Left ventricle myocardium inferior (tissue), 1 donor: ENCODE measurements around the gene ST6GALNAC2. TPM values are rescaled to one million over a fixed set of nuclear protein-coding genes. Genes with fewer than 3 reads are reported as not detected.

Source experiments
- DNase-seq: peaks from one replicate; pipeline ENCODE4 v3.0.0-alpha.2; 2020
- H3K27ac ChIP-seq: fragments of 200-600 bp; replicated peaks from 2 replicates; pipeline ENCODE4 v1.8.0; 2021
- H3K27me3 ChIP-seq: fragments of 200-600 bp; 2 replicates; pipeline ENCODE4 v1.8.0; 2021; ENCODE audit warnings: low read depth
- H3K36me3 ChIP-seq: fragments of 200-600 bp; 2 replicates; pipeline ENCODE4 v1.8.0; 2021
- H3K4me1 ChIP-seq: fragments of 200-600 bp; 2 replicates; pipeline ENCODE4 v1.8.0; 2021
- H3K4me3 ChIP-seq: fragments of 200-600 bp; 2 replicates; pipeline ENCODE4 v1.8.0; 2021; ENCODE audit warnings: mild to moderate bottlenecking, moderate library complexity
- H3K9me3 ChIP-seq: fragments of 200-600 bp; replicated peaks from 2 replicates; pipeline ENCODE4 v1.8.0; 2021
- CTCF ChIP-seq: fragments of 200-600 bp; IDR thresholded peaks from 2 replicates; pipeline ENCODE4 v1.8.0; 2021; ENCODE audit warnings: antibody characterized with exemption, mild to moderate bottlenecking, borderline replicate concordance
- intact Hi-C: fragments of 100-400 bp; cut with micrococcal nuclease; formaldehyde crosslinking; loops from one replicate; pipeline ENCODE4 v1.11.0; 2022
- total RNA-seq: library from RNA; stranded (reverse); fragmentation: NEBNext Ultra II Directional; extraction: Animal tissue kit (Norgen Biotek cat#: 25700); gene quantifications from one replicate; pipeline ENCODE4 v1.2.1, GENCODE V29; 2021
- donor health status: DM: no; HTN: yes; CAD: no; lungs with severe emphysema.

ST6GALNAC2 gene
- total RNA-seq, 1 donor from 2014 or later, result 4.3 TPM

GRCh38 chr17:76548378-76549214 lies 37.1 kb downstream of the ST6GALNAC2 start:
- TF ChIP-seq CTCF, result no peak
- Histone ChIP-seq H3K27me3 (no peaks in the 10 kb centered on the region), H3K36me3 (no peaks in the 10 kb centered on the region), H3K9me3 (no peaks in the 10 kb centered on the region), H3K27ac (no peak overlapping the region), H3K4me1 (peaks cover 62% of the 10 kb centered on the region), H3K4me3 (no peak overlapping the region)
- intact Hi-C loops, result no loop called here
- no peak for DNase-seq

GRCh38 chr17:76547642-76548202 lies 37.9 kb downstream of the ST6GALNAC2 start:
- DNase-seq, result no peak
- intact Hi-C loops, result loop anchor here (2.0 kb wide), 1 partner anchor 23 kb away; no protein-coding TSS in a partner anchor
- Histone ChIP-seq H3K9me3 (no peaks in the 10 kb centered on the region), H3K36me3 (no peaks in the 10 kb centered on the region), H3K4me1 (peaks cover 63% of the 10 kb centered on the region), H3K27me3 (no peaks in the 10 kb centered on the region), H3K27ac (no peak overlapping the region), H3K4me3 (no peak overlapping the region)
- TF ChIP-seq CTCF, result no peak

GRCh38 chr17:76547183-76547641 lies 38.4 kb downstream of the ST6GALNAC2 start:
- Histone ChIP-seq H3K27ac (peak overlapping the region; percentile 94), H3K4me1 (peaks cover 68% of the 10 kb centered on the region), H3K27me3 (no peaks in the 10 kb centered on the region), H3K4me3 (no peak overlapping the region), H3K9me3 (no peaks in the 10 kb centered on the region), H3K36me3 (no peaks in the 10 kb centered on the region)
- peak; percentile 81 for TF ChIP-seq CTCF
- intact Hi-C loops, result loop anchor here (2.0 kb wide), 1 partner anchor 22 kb away; no protein-coding TSS in a partner anchor
- peak; percentile 47 for DNase-seq

GRCh38 chr17:76546556-76547182 lies 39.0 kb downstream of the ST6GALNAC2 start:
- H3K4me1 ChIP-seq, result peaks cover 74% of the 10 kb centered on the region
- H3K36me3 ChIP-seq, result no peaks in the 10 kb centered on the region
- no peak overlapping the region for H3K4me3 ChIP-seq
- intact Hi-C loops, result loop anchor here (2.0 kb wide), 1 partner anchor 22 kb away; no protein-coding TSS in a partner anchor
- no peak for DNase-seq
- H3K27ac ChIP-seq, result peak overlapping the region; percentile 94
- H3K27me3 ChIP-seq, result no peaks in the 10 kb centered on the region
- TF ChIP-seq CTCF, result no peak
- no peaks in the 10 kb centered on the region for H3K9me3 ChIP-seq

- Histone ChIP-seq H3K36me3 (no peaks in the 10 kb centered on the region), H3K9me3 (no peaks in the 10 kb centered on the region), H3K4me3 (no peak overlapping the region), H3K27me3 (no peaks in the 10 kb centered on the region), H3K4me1 (peaks cover 75% of the 10 kb centered on the region), H3K27ac (peak overlapping the region; percentile 94)
- no peak for TF ChIP-seq CTCF
- peak; percentile 14 for DNase-seq
- intact Hi-C loops, result loop anchor here (2.0 kb wide), 1 partner anchor 21 kb away; no protein-coding TSS in a partner anchor
Measured at GRCh38 chr17:76545918-76546555, 39.6 kb downstream of the ST6GALNAC2 start.
